ENCODE data around the gene LEPROT.

- no peak for TF ChIP-seq EZH2 (IDR thresholded peaks at IDR 0.05; ENCODE audit: low read depth, unreplicated experiment)
- no peak for TF ChIP-seq CTCF (conservative IDR thresholded peaks at IDR 0.05; ENCODE audit: low read depth in 2 of 2)
These were observed 23.7 kb downstream of the LEPROT start for GRCh38 chr1:65444128-65444640.
